SK-N-SH treated with all-trans-retinoic acid at 6 μM for 48 hours (cell line): ENCODE measurements around the gene NRSN1.

Experiments used
- ATAC-seq: fragments of 200-7000 bp; cut with Tn5 transposase; 3 replicates; pipeline ENCODE4 v1.9.1; 2020; ENCODE audit warnings: mild to moderate bottlenecking, moderate library complexity
- BACH2 ChIP-seq: fragments of 250-450 bp; sonication (Bioruptor Pico); IDR thresholded peaks from 2 replicates; pipeline ENCODE4 v1.9.0; 2021; ENCODE audit warnings: mild to moderate bottlenecking, borderline replicate concordance
- CREB5 ChIP-seq: fragments of 250-450 bp; sonication (Bioruptor Pico); IDR thresholded peaks from 2 replicates; pipeline ENCODE4 v1.5.1; 2020; ENCODE audit warnings: low read depth, mild to moderate bottlenecking, moderate library complexity
- CSDC2 ChIP-seq: fragments of 250-450 bp; sonication (Bioruptor Pico); IDR thresholded peaks from 2 replicates; pipeline ENCODE4 v1.5.0; 2020; ENCODE audit warnings: mild to moderate bottlenecking, moderate library complexity
- CSRNP3 ChIP-seq: fragments of 250-450 bp; sonication (Bioruptor Pico); IDR thresholded peaks from 2 replicates; pipeline ENCODE4 v1.5.1; 2021; ENCODE audit warnings: mild to moderate bottlenecking, moderate library complexity
- ESRRG ChIP-seq: fragments of 250-450 bp; sonication (Bioruptor Pico); IDR thresholded peaks from 2 replicates; pipeline ENCODE4 v1.6.1; 2021; ENCODE audit warnings: mild to moderate bottlenecking
- GLIS3 ChIP-seq: fragments of 250-450 bp; sonication (Bioruptor Pico); IDR thresholded peaks from 2 replicates; pipeline ENCODE4 v1.5.0; 2020; ENCODE audit warnings: mild to moderate bottlenecking, moderate library complexity
- ISL1 ChIP-seq: fragments of 250-450 bp; sonication (Bioruptor Pico); IDR thresholded peaks from 2 replicates; pipeline ENCODE4 v2.1.2; 2022; ENCODE audit warnings: mild to moderate bottlenecking, moderate library complexity
- OSR1 ChIP-seq: fragments of 250-450 bp; sonication (Bioruptor Pico); IDR thresholded peaks from 2 replicates; pipeline ENCODE4 v1.8.0; 2022; ENCODE audit warnings: moderate library complexity, mild to moderate bottlenecking, inconsistent platforms
- PATZ1 ChIP-seq: fragments of 250-450 bp; sonication (Bioruptor Pico); IDR thresholded peaks from 2 replicates; pipeline ENCODE4 v1.8.0; 2020; ENCODE audit warnings: mild to moderate bottlenecking, moderate library complexity, borderline replicate concordance
- PPARA ChIP-seq: fragments of 250-450 bp; sonication (Bioruptor Pico); IDR thresholded peaks from 2 replicates; pipeline ENCODE4 v1.5.0; 2020; ENCODE audit warnings: mild to moderate bottlenecking, borderline replicate concordance
- RARB ChIP-seq: fragments of 250-450 bp; sonication (Bioruptor Pico); IDR thresholded peaks from 2 replicates; pipeline ENCODE4 v1.8.0; 2021; ENCODE audit warnings: mild to moderate bottlenecking, moderate library complexity
- SNAI2 ChIP-seq: fragments of 250-450 bp; sonication (Bioruptor Pico); IDR thresholded peaks from 2 replicates; pipeline ENCODE4 v1.5.0; 2020; ENCODE audit warnings: mild to moderate bottlenecking, moderate library complexity
- TCF4 ChIP-seq: fragments of 250-450 bp; sonication (Bioruptor Pico); IDR thresholded peaks from 2 replicates; pipeline ENCODE4 v1.8.0; 2021; ENCODE audit warnings: mild to moderate bottlenecking, moderate library complexity, borderline replicate concordance
- ZC3H10 ChIP-seq: fragments of 250-450 bp; sonication (Bioruptor Pico); IDR thresholded peaks from 2 replicates; pipeline ENCODE4 v1.5.1; 2021; ENCODE audit warnings: mild to moderate bottlenecking, moderate library complexity
- ZFP3 ChIP-seq: fragments of 250-450 bp; sonication (Bioruptor Pico); IDR thresholded peaks from 2 replicates; pipeline ENCODE4 v1.5.0; 2020; ENCODE audit warnings: mild to moderate bottlenecking, moderate library complexity
- ZFP30 ChIP-seq: fragments of 450-650 bp; formaldehyde crosslinking; IDR thresholded peaks from 2 replicates; pipeline ENCODE4 v1.5.0; 2022; ENCODE audit warnings: mild to moderate bottlenecking, moderate library complexity
- ZNF70 ChIP-seq: fragments of 450-650 bp; formaldehyde crosslinking; IDR thresholded peaks from 2 replicates; pipeline ENCODE4 v1.5.0; 2020; ENCODE audit warnings: mild to moderate bottlenecking, moderate library complexity
- ZNF8 ChIP-seq: fragments of 450-650 bp; formaldehyde crosslinking; IDR thresholded peaks from 2 replicates; pipeline ENCODE4 v1.5.0; 2020; ENCODE audit warnings: mild to moderate bottlenecking, moderate library complexity
- TF ChIP-seq, protein P1 (sequence below): fragments of 250-450 bp; sonication (Bioruptor Pico); IDR thresholded peaks from 2 replicates; pipeline ENCODE4 v1.5.0; 2020; ENCODE audit warnings: mild to moderate bottlenecking, moderate library complexity
- TF ChIP-seq, protein P2 (sequence below): fragments of 250-450 bp; sonication (Bioruptor Pico); IDR thresholded peaks from 2 replicates; pipeline ENCODE4 v1.8.0; 2021; ENCODE audit warnings: low read depth, mild to moderate bottlenecking, moderate library complexity, borderline replicate concordance

Gene NRSN1, protein sequence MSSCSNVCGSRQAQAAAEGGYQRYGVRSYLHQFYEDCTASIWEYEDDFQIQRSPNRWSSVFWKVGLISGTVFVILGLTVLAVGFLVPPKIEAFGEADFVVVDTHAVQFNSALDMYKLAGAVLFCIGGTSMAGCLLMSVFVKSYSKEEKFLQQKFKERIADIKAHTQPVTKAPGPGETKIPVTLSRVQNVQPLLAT

GRCh38 chr6:24125980-24126379, at the start of gene NRSN1:
NRSN1 (plus strand) TSS chr6:24126215; CDS start chr6:24134328, 8,113 bp downstream.
- TF ChIP-seq, protein P1, sequence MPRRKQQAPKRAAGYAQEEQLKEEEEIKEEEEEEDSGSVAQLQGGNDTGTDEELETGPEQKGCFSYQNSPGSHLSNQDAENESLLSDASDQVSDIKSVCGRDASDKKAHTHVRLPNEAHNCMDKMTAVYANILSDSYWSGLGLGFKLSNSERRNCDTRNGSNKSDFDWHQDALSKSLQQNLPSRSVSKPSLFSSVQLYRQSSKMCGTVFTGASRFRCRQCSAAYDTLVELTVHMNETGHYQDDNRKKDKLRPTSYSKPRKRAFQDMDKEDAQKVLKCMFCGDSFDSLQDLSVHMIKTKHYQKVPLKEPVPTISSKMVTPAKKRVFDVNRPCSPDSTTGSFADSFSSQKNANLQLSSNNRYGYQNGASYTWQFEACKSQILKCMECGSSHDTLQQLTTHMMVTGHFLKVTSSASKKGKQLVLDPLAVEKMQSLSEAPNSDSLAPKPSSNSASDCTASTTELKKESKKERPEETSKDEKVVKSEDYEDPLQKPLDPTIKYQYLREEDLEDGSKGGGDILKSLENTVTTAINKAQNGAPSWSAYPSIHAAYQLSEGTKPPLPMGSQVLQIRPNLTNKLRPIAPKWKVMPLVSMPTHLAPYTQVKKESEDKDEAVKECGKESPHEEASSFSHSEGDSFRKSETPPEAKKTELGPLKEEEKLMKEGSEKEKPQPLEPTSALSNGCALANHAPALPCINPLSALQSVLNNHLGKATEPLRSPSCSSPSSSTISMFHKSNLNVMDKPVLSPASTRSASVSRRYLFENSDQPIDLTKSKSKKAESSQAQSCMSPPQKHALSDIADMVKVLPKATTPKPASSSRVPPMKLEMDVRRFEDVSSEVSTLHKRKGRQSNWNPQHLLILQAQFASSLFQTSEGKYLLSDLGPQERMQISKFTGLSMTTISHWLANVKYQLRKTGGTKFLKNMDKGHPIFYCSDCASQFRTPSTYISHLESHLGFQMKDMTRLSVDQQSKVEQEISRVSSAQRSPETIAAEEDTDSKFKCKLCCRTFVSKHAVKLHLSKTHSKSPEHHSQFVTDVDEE (CRISPR knock-in tag), result no peak
- TF ChIP-seq ZFP30 (CRISPR knock-in tag) (no peak), GLIS3 (CRISPR knock-in tag) (no peak), BACH2 (CRISPR knock-in tag) (no peak), TCF4 (CRISPR knock-in tag) (no peak), CSRNP3 (CRISPR knock-in tag) (no peak), ESRRG (CRISPR knock-in tag) (no peak), CREB5 (CRISPR knock-in tag) (no peak)
- ATAC-seq, result no peak; the same call in 2 of the 3 replicates

- ATAC-seq, result no peak
- TF ChIP-seq CSRNP3 (CRISPR knock-in tag) (no peak), SNAI2 (CRISPR knock-in tag) (no peak), ZFP3 (CRISPR knock-in tag) (no peak), ZNF70 (CRISPR knock-in tag) (no peak), ISL1 (CRISPR knock-in tag) (no peak), BACH2 (CRISPR knock-in tag) (no peak), CSDC2 (CRISPR knock-in tag) (no peak), ZC3H10 (CRISPR knock-in tag) (no peak), ZNF8 (no peak), OSR1 (CRISPR knock-in tag) (no peak), TCF4 (CRISPR knock-in tag) (no peak), PPARA (CRISPR knock-in tag) (no peak), CREB5 (CRISPR knock-in tag) (no peak), GLIS3 (CRISPR knock-in tag) (no peak), ZFP30 (CRISPR knock-in tag) (no peak), RARB (CRISPR knock-in tag) (no peak), ESRRG (CRISPR knock-in tag) (no peak), PATZ1 (no peak)
- TF ChIP-seq, protein P2, sequence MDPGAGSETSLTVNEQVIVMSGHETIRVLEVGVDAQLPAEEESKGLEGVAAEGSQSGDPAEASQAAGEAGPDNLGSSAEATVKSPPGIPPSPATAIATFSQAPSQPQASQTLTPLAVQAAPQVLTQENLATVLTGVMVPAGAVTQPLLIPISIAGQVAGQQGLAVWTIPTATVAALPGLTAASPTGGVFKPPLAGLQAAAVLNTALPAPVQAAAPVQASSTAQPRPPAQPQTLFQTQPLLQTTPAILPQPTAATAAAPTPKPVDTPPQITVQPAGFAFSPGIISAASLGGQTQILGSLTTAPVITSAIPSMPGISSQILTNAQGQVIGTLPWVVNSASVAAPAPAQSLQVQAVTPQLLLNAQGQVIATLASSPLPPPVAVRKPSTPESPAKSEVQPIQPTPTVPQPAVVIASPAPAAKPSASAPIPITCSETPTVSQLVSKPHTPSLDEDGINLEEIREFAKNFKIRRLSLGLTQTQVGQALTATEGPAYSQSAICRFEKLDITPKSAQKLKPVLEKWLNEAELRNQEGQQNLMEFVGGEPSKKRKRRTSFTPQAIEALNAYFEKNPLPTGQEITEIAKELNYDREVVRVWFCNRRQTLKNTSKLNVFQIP (CRISPR knock-in tag), result no peak
Measured at GRCh38 chr6:24078200-24078599, 47.8 kb upstream of the NRSN1 start.
